GF-D8 (cell line): Measurements from ENCODE around the gene ABCC9.

Experiments used
- DNase-seq: peaks from one replicate; lab custom pipeline; 2025; lab: John Stamatoyannopoulos, UW

Gene ABCC9

GRCh38 chr12:21940549-21941505 lies at the start of gene ABCC9:
ABCC9 (minus strand) TSS chr12:21941426; CDS start chr12:21936674, 4,752 bp downstream.
- no peak for DNase-seq

- no peak for DNase-seq
Observed at GRCh38 chr12:21989819-21990412, 48.7 kb upstream of the ABCC9 start.

- DNase-seq, result no peak
Observed at GRCh38 chr12:21988619-21989018, 47.4 kb upstream of the ABCC9 start.

- DNase-seq, result no peak
Observed at GRCh38 chr12:21987755-21988154, 46.5 kb upstream of the ABCC9 start.

- DNase-seq, result no peak
Observed at GRCh38 chr12:21985155-21985554, 43.9 kb upstream of the ABCC9 start.

- no peak for DNase-seq
Observed at GRCh38 chr12:21984375-21984774, 43.1 kb upstream of the ABCC9 start.

- no peak for DNase-seq
Observed at GRCh38 chr12:21983095-21983494, 41.9 kb upstream of the ABCC9 start.

GRCh38 chr12:21980544-21980943 lies 39.3 kb upstream of the ABCC9 start:
- no peak for DNase-seq

GRCh38 chr12:21975293-21975692 lies 34.1 kb upstream of the ABCC9 start:
- DNase-seq, result no peak

- DNase-seq, result no peak
Observed at GRCh38 chr12:21973221-21973620, 32.0 kb upstream of the ABCC9 start.

GRCh38 chr12:21972055-21972454 lies 30.8 kb upstream of the ABCC9 start:
- DNase-seq, result no peak

GRCh38 chr12:21971344-21971743 lies 30.1 kb upstream of the ABCC9 start:
- no peak for DNase-seq

- no peak for DNase-seq
Observed at GRCh38 chr12:21962821-21963220, 21.6 kb upstream of the ABCC9 start.

- DNase-seq, result no peak
Observed at GRCh38 chr12:21962236-21962635, 21.0 kb upstream of the ABCC9 start.

- no peak for DNase-seq
Observed at GRCh38 chr12:21950649-21951048, 9.4 kb upstream of the ABCC9 start.

- no peak for DNase-seq
Observed at GRCh38 chr12:21949036-21949435, 7.8 kb upstream of the ABCC9 start.

GRCh38 chr12:21946983-21947382 lies 5.8 kb upstream of the ABCC9 start:
- no peak for DNase-seq

- no peak for DNase-seq
Observed at GRCh38 chr12:21945002-21945401, 3.8 kb upstream of the ABCC9 start.

GRCh38 chr12:21942377-21942703 lies 1.1 kb upstream of the ABCC9 start:
- DNase-seq, result no peak

- DNase-seq, result no peak
Observed at GRCh38 chr12:21941506-21942376, 515 bp upstream of the ABCC9 start.

- no peak for DNase-seq
Observed at GRCh38 chr12:21939435-21939834, 1.8 kb downstream of the ABCC9 start.

- DNase-seq, result no peak
Observed at GRCh38 chr12:21938879-21939278, 2.3 kb downstream of the ABCC9 start.

GRCh38 chr12:21934173-21934572 lies 7.1 kb downstream of the ABCC9 start:
- DNase-seq, result no peak
